K562 (cell line): ENCODE results near the gene CDNF.

Experiments used
- EZH2 ChIP-seq: IDR thresholded peaks from 2 replicates; pipeline ENCODE4 v1.6.1; 2012; ENCODE audit warnings: low read depth, mild to moderate bottlenecking, inconsistent platforms, low read length, borderline replicate concordance
- POLR2AphosphoS5 ChIP-seq: IDR thresholded peaks from 2 replicates; pipeline ENCODE4 v1.6.1; 2011; ENCODE audit warnings: mild to moderate bottlenecking, low read depth, low read length, moderate library complexity; ENCODE audit not compliant: control insufficient read depth, insufficient read depth
- STAG1 ChIP-seq: sonication (generic); formaldehyde crosslinking; IDR thresholded peaks from 2 replicates; pipeline ENCODE4 v1.5.0; 2020; ENCODE audit warnings: missing genetic modification reagents, borderline replicate concordance
- TF ChIP-seq, protein P1 (sequence below), 3 experiments: IDR thresholded peaks in 2 of 3; conservative IDR thresholded peaks in 1 of 3; 2 replicates each; pipeline ENCODE4 v1.5.1; 2011 to 2012; ENCODE audit warnings: low read length in 3 of 3, mild to moderate bottlenecking in 3 of 3, control low read depth in 2 of 3, improper control_type of control experiment in 1 of 3, inconsistent platforms in 1 of 3, low read depth in 1 of 3, mixed read lengths in 1 of 3, moderate library complexity in 1 of 3; ENCODE audit not compliant: insufficient read depth in 2 of 3
- TF ChIP-seq, protein P2 (sequence below): sonication (generic); formaldehyde crosslinking; IDR thresholded peaks from 2 replicates; pipeline ENCODE4 v1.8.1; 2022; ENCODE audit warnings: missing genetic modification reagents
- TF ChIP-seq, protein P3 (sequence below): fragments of 250-450 bp; sonication (Bioruptor Pico); IDR thresholded peaks from 2 replicates; pipeline ENCODE4 v1.5.0; 2020; ENCODE audit warnings: mild to moderate bottlenecking, borderline replicate concordance
- TF ChIP-seq, protein P4 (sequence below): IDR thresholded peaks from 2 replicates; pipeline ENCODE4 v1.6.1; 2016; ENCODE audit warnings: missing genetic modification characterization, missing compliant biosample characterization

DNA sequence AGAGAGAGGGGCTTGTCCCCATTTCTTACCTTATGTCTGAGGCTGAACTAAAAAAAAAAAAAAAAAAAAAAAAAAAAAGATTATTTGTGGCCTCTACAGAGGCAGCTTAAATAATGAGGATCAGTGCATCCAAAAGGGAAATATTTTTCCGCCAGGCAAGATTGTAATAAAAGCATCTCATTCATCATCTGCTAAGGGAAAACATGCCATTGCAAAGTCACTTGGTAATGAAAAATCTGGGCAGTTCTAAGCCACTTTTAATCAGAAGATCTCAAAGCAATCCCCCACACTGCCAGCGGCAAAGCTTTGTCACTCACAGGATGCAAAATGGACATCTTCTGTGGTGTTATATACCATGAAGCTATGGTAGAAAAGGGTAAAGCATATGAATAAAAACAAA lies 66.9 kb downstream of the CDNF start:
- TF ChIP-seq, protein P1, sequence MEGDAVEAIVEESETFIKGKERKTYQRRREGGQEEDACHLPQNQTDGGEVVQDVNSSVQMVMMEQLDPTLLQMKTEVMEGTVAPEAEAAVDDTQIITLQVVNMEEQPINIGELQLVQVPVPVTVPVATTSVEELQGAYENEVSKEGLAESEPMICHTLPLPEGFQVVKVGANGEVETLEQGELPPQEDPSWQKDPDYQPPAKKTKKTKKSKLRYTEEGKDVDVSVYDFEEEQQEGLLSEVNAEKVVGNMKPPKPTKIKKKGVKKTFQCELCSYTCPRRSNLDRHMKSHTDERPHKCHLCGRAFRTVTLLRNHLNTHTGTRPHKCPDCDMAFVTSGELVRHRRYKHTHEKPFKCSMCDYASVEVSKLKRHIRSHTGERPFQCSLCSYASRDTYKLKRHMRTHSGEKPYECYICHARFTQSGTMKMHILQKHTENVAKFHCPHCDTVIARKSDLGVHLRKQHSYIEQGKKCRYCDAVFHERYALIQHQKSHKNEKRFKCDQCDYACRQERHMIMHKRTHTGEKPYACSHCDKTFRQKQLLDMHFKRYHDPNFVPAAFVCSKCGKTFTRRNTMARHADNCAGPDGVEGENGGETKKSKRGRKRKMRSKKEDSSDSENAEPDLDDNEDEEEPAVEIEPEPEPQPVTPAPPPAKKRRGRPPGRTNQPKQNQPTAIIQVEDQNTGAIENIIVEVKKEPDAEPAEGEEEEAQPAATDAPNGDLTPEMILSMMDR (IDR thresholded peaks at IDR 0.05 in 2 of 3, conservative IDR thresholded peaks at IDR 0.05 in 1 of 3; ENCODE audit: insufficient read depth in 2 of 3, low read depth in 1 of 3, low read length in 3 of 3), result no peak
- TF ChIP-seq, protein P2, sequence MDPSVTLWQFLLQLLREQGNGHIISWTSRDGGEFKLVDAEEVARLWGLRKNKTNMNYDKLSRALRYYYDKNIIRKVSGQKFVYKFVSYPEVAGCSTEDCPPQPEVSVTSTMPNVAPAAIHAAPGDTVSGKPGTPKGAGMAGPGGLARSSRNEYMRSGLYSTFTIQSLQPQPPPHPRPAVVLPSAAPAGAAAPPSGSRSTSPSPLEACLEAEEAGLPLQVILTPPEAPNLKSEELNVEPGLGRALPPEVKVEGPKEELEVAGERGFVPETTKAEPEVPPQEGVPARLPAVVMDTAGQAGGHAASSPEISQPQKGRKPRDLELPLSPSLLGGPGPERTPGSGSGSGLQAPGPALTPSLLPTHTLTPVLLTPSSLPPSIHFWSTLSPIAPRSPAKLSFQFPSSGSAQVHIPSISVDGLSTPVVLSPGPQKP, result no peak
- TF ChIP-seq, protein P3, sequence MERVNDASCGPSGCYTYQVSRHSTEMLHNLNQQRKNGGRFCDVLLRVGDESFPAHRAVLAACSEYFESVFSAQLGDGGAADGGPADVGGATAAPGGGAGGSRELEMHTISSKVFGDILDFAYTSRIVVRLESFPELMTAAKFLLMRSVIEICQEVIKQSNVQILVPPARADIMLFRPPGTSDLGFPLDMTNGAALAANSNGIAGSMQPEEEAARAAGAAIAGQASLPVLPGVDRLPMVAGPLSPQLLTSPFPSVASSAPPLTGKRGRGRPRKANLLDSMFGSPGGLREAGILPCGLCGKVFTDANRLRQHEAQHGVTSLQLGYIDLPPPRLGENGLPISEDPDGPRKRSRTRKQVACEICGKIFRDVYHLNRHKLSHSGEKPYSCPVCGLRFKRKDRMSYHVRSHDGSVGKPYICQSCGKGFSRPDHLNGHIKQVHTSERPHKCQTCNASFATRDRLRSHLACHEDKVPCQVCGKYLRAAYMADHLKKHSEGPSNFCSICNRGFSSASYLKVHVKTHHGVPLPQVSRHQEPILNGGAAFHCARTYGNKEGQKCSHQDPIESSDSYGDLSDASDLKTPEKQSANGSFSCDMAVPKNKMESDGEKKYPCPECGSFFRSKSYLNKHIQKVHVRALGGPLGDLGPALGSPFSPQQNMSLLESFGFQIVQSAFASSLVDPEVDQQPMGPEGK (CRISPR knock-in tag), result no peak
- TF ChIP-seq STAG1 (CRISPR knock-in tag) (no peak), POLR2AphosphoS5 (no peak), EZH2 (no peak)
- TF ChIP-seq, protein P4, sequence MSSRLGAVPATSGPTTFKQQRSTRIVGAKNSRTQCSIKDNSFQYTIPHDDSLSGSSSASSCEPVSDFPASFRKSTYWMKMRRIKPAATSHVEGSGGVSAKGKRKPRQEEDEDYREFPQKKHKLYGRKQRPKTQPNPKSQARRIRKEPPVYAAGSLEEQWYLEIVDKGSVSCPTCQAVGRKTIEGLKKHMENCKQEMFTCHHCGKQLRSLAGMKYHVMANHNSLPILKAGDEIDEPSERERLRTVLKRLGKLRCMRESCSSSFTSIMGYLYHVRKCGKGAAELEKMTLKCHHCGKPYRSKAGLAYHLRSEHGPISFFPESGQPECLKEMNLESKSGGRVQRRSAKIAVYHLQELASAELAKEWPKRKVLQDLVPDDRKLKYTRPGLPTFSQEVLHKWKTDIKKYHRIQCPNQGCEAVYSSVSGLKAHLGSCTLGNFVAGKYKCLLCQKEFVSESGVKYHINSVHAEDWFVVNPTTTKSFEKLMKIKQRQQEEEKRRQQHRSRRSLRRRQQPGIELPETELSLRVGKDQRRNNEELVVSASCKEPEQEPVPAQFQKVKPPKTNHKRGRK, result no peak
